IPS-18a (cell line): ENCODE data around the gene AGA.

Experiments
- H3K27ac ChIP-seq: one replicate; pipeline ENCODE4 v1.5.1; 2013; ENCODE audit warnings: low read length
- H3K27me3 ChIP-seq: one replicate; pipeline ENCODE4 v1.6.1; 2013; ENCODE audit warnings: mild to moderate bottlenecking, low read length; ENCODE audit not compliant: control insufficient read depth, insufficient read depth
- H3K36me3 ChIP-seq: one replicate; pipeline ENCODE4 v1.6.1; 2013; ENCODE audit warnings: low read depth, low read length; ENCODE audit not compliant: control insufficient read depth
- H3K4me1 ChIP-seq: one replicate; pipeline ENCODE4 v1.6.1; 2013; ENCODE audit warnings: low read depth, low read length; ENCODE audit not compliant: control insufficient read depth
- H3K4me3 ChIP-seq: one replicate; pipeline ENCODE4 v1.5.1; 2013; ENCODE audit warnings: low read length
- H3K9ac ChIP-seq: one replicate; pipeline ENCODE4 v1.6.1; 2013; ENCODE audit warnings: mild to moderate bottlenecking, low read length, moderate library complexity
- H3K9me3 ChIP-seq: one replicate; pipeline ENCODE4 v1.6.1; 2013; ENCODE audit warnings: low read depth, low read length; ENCODE audit not compliant: control insufficient read depth

AGA gene

DNA sequence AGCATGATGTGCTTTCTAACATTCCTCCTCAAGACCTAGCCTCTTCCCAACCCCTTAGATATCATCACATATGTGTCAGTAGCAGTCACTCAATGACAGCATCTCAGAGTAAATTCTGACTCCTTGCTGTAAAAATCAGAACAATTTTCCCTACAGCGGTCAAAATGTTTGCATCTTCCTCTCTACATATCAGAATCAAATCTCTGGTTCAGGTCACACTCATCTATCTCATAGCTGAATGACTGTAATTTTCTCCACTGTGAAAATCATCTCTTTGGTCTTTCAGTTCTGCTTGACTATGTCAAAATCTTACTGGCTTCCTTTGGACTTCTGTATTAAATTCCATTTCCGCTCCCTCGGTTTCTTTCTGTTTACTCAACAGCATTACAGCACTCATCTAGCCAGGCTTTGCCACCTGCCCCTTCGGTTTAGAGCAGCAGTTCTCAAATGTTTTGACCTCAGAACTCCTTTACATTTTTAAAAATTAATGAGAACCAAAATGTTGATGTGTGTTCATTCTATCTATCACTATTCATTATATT, 57.3 kb downstream of the AGA start:
- no peaks in the 10 kb centered on the region for H3K4me1 ChIP-seq
- H3K27ac ChIP-seq, result no peak overlapping the region
- H3K36me3 ChIP-seq, result no peaks in the 10 kb centered on the region
- H3K9ac ChIP-seq, result no peak overlapping the region
- no peak overlapping the region for H3K4me3 ChIP-seq
- peaks cover 6% of the 10 kb centered on the region for H3K9me3 ChIP-seq
- H3K27me3 ChIP-seq, result no peaks in the 10 kb centered on the region

GRCh38 chr4:177381762-177382310, 60.4 kb downstream of the AGA start:
- H3K9me3 ChIP-seq, result peaks cover 6% of the 10 kb centered on the region

More at GRCh38 chr4:177381762-177382310, 60.4 kb downstream of the AGA start:
- H3K4me3 ChIP-seq, result no peak overlapping the region
- no peaks in the 10 kb centered on the region for H3K27me3 ChIP-seq
- H3K27ac ChIP-seq, result no peak overlapping the region
- H3K36me3 ChIP-seq, result no peaks in the 10 kb centered on the region
- H3K9ac ChIP-seq, result no peak overlapping the region
- H3K4me1 ChIP-seq, result no peaks in the 10 kb centered on the region
